Measurements from ENCODE around the gene C21orf58.

GRCh38 chr21:46352913-46353312, 29.2 kb upstream of the C21orf58 start:
- TF ChIP-seq GATA2 (IDR thresholded peaks at IDR 0.05; ENCODE audit: low read depth, low read length) (no peak), GATA3 (IDR thresholded peaks at IDR 0.05; ENCODE audit: low read depth, low read length) (no peak)
